SK-N-SH (cell line): ENCODE measurements around the gene CASK. TPM values are rescaled to one million over a fixed set of nuclear protein-coding genes. Genes with fewer than 3 reads are reported as not detected.

Source experiments
- CTCF ChIA-PET: fragments of 300-600, 350-600 bp; formaldehyde crosslinking; extraction: SDS; loops from one replicate; lab custom pipeline; 2021; lab: Yijun Ruan, JAX
- POLR2A ChIA-PET: fragments of 350-600 bp; sonication (Branson Sonifier 250); formaldehyde crosslinking; extraction: SDS; loops from one replicate; lab custom pipeline; 2020; ENCODE audit warnings: antibody characterized with exemption, inconsistent platforms; lab: Yijun Ruan, JAX
- DNase-seq: peaks from one replicate; pipeline ENCODE4 v3.0.0; 2012
- H2AFZ ChIP-seq: fragments of 200-600 bp; sonication (generic); 2 replicates; pipeline ENCODE4 v1.8.1; 2016; ENCODE audit warnings: antibody characterized with exemption, mild to moderate bottlenecking, low read depth
- H3F3A ChIP-seq: fragments of 200-600 bp; sonication (generic); replicated peaks from 2 replicates; pipeline ENCODE3; 2016; ENCODE audit warnings: antibody characterized with exemption, mild to moderate bottlenecking; ENCODE audit not compliant: insufficient read depth
- H3K27ac ChIP-seq, 2 experiments: fragments of 200-500 bp in 1 of 2; fragments of 200-600 bp in 1 of 2; sonication (Bioruptor generic) in 1 of 2; sonication (generic), shearing (Covaris generic) in 1 of 2; 2 replicates each; pipeline versions ENCODE4 v1.5.1 to v1.6.1; 2014 to 2016; ENCODE audit warnings: low read depth in 2 of 2, inconsistent platforms in 1 of 2, low read length in 1 of 2, mild to moderate bottlenecking in 1 of 2, mixed read lengths in 1 of 2
- H3K27me3 ChIP-seq: fragments of 200-600 bp; sonication (generic), shearing (Covaris generic); 2 replicates; pipeline ENCODE4 v1.6.1; 2016; ENCODE audit warnings: mixed run types; ENCODE audit not compliant: insufficient read depth
- H3K36me3 ChIP-seq, 2 experiments: fragments of 200-500 bp in 1 of 2; fragments of 200-600 bp in 1 of 2; sonication (Bioruptor generic) in 1 of 2; sonication (generic) in 1 of 2; replicated peaks in 1 of 2; 2 replicates each; pipeline versions ENCODE3 to v1.5.1; 2014 to 2016; ENCODE audit warnings: low read length in 1 of 2, mild to moderate bottlenecking in 1 of 2; ENCODE audit not compliant: insufficient read depth in 2 of 2, control insufficient read depth in 1 of 2
- H3K4me1 ChIP-seq, 2 experiments: fragments of 200-500 bp in 1 of 2; fragments of 200-600 bp in 1 of 2; sonication (Bioruptor generic) in 1 of 2; sonication (generic), shearing (Covaris generic) in 1 of 2; 2 replicates each; pipeline versions ENCODE4 v1.5.1 to v1.6.1; 2014 to 2016; ENCODE audit warnings: low read depth in 1 of 2, low read length in 1 of 2, mixed run types in 1 of 2; ENCODE audit not compliant: insufficient read depth in 2 of 2, control insufficient read depth in 1 of 2
- H3K4me2 ChIP-seq: fragments of 200-600 bp; sonication (generic), shearing (Covaris generic); 2 replicates; pipeline ENCODE4 v1.6.1; 2017; ENCODE audit warnings: mixed run types
- H3K4me3 ChIP-seq, 2 experiments: fragments of 200-500 bp in 1 of 2; fragments of 200-600 bp in 1 of 2; sonication (Bioruptor generic) in 1 of 2; sonication (generic), shearing (Covaris generic) in 1 of 2; 2 replicates each; pipeline versions ENCODE4 v1.5.1 to v1.8.1; 2014 to 2016; ENCODE audit warnings: low read depth in 2 of 2, inconsistent platforms in 1 of 2, low read length in 1 of 2, mild to moderate bottlenecking in 1 of 2, mixed read lengths in 1 of 2, moderate library complexity in 1 of 2
- H3K79me2 ChIP-seq: fragments of 200-600 bp; sonication (generic); 2 replicates; pipeline ENCODE4 v1.8.1; 2017; ENCODE audit warnings: mild to moderate bottlenecking; ENCODE audit not compliant: insufficient read depth
- H3K9ac ChIP-seq: fragments of 200-600 bp; sonication (generic); 2 replicates; pipeline ENCODE4 v1.6.1; 2017; ENCODE audit warnings: mixed run types
- H3K9me2 ChIP-seq: fragments of 200-600 bp; sonication (generic); 2 replicates; pipeline ENCODE4 v1.6.1; 2017; ENCODE audit warnings: mixed run types
- H3K9me3 ChIP-seq: fragments of 200-600 bp; sonication (generic); 2 replicates; pipeline ENCODE4 v1.6.1; 2017; ENCODE audit warnings: mixed run types, mild to moderate bottlenecking, moderate library complexity
- H4K20me1 ChIP-seq: fragments of 200-600 bp; sonication (generic); 2 replicates; pipeline ENCODE4 v1.6.1; 2017; ENCODE audit warnings: mild to moderate bottlenecking, mixed run types; ENCODE audit not compliant: insufficient read depth
- ELF1 ChIP-seq: IDR thresholded peaks from 2 replicates; pipeline ENCODE4 v1.4.0; 2012
- FOSL2 ChIP-seq: IDR thresholded peaks from 2 replicates; pipeline ENCODE4 v1.4.0; 2012; ENCODE audit warnings: low read depth, mild to moderate bottlenecking, moderate library complexity, borderline replicate concordance
- FOXM1 ChIP-seq: IDR thresholded peaks from 2 replicates; pipeline ENCODE4 v1.4.0; 2012; ENCODE audit warnings: low read depth, mild to moderate bottlenecking
- GATA2 ChIP-seq: sonication (generic); formaldehyde crosslinking; IDR thresholded peaks from 2 replicates; pipeline ENCODE4 v1.5.0; 2020; ENCODE audit warnings: mild to moderate bottlenecking, missing genetic modification reagents
- RAD21 ChIP-seq: IDR thresholded peaks from 2 replicates; pipeline ENCODE4 v1.6.1; 2012; ENCODE audit warnings: mild to moderate bottlenecking, low read length
- RXRA ChIP-seq: IDR thresholded peaks from 2 replicates; pipeline ENCODE4 v1.4.0; 2012; ENCODE audit warnings: low read depth, mild to moderate bottlenecking, borderline replicate concordance
- TCF12 ChIP-seq: IDR thresholded peaks from 2 replicates; pipeline ENCODE4 v1.4.0; 2012
- WGBS: methylation state at CpG from one replicate; pipeline ENCODE4 v1.1.6; 2017; ENCODE audit warnings: low lambda C conversion rate; 5-methylcytosine and 5-hydroxymethylcytosine counted together
- polyA plus RNA-seq, 3 experiments: library from polyadenylated mRNA; depleted of rRNA; stranded (reverse); fragments of >200 nt; gene quantifications; 2 replicates each; pipeline ENCODE4 v1.2.3, GENCODE V29; 2012
- TF ChIP-seq, protein P1 (sequence below): IDR thresholded peaks from 2 replicates; pipeline ENCODE4 v1.6.1; 2012; ENCODE audit warnings: mild to moderate bottlenecking, low read depth, low read length, moderate library complexity
- TF ChIP-seq, protein P2 (sequence below): IDR thresholded peaks from 2 replicates; pipeline ENCODE4 v1.4.0; 2012; ENCODE audit warnings: low read depth
- TF ChIP-seq, protein P3 (sequence below): fragments of 200-600 bp; sonication (generic); IDR thresholded peaks from 2 replicates; pipeline ENCODE4 v1.6.1; 2017; ENCODE audit warnings: antibody characterized with exemption, mild to moderate bottlenecking, moderate library complexity

The CASK gene
- polyA plus RNA-seq, 1 of the 3 experiments (the other 2 are of a cell fraction): 7.0 TPM

DNA sequence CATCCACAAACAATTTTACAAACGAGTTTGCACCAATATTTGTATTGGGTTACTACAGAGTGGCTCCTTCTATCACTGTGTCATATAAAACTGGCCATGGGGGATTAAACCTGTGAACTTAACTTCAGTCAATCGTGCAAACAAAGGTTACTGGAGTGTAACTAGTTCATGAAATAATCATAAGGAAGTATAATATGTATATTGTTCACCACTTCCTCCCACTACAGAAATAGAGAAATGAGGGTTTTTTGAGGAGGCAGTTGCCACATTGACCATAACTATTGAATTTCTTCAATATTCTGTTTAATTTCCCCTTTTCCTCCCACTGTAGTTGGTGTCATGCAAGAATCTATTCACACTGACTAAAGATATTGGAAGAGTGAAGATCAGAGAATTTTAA lies 199.5 kb downstream of the CASK start, which contains the start of gene GPR82 (continued):
- TF ChIP-seq, protein P1, sequence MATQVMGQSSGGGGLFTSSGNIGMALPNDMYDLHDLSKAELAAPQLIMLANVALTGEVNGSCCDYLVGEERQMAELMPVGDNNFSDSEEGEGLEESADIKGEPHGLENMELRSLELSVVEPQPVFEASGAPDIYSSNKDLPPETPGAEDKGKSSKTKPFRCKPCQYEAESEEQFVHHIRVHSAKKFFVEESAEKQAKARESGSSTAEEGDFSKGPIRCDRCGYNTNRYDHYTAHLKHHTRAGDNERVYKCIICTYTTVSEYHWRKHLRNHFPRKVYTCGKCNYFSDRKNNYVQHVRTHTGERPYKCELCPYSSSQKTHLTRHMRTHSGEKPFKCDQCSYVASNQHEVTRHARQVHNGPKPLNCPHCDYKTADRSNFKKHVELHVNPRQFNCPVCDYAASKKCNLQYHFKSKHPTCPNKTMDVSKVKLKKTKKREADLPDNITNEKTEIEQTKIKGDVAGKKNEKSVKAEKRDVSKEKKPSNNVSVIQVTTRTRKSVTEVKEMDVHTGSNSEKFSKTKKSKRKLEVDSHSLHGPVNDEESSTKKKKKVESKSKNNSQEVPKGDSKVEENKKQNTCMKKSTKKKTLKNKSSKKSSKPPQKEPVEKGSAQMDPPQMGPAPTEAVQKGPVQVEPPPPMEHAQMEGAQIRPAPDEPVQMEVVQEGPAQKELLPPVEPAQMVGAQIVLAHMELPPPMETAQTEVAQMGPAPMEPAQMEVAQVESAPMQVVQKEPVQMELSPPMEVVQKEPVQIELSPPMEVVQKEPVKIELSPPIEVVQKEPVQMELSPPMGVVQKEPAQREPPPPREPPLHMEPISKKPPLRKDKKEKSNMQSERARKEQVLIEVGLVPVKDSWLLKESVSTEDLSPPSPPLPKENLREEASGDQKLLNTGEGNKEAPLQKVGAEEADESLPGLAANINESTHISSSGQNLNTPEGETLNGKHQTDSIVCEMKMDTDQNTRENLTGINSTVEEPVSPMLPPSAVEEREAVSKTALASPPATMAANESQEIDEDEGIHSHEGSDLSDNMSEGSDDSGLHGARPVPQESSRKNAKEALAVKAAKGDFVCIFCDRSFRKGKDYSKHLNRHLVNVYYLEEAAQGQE: no peak
- TF ChIP-seq GATA2 (no peak), RXRA (no peak), TCF12 (no peak), FOXM1 (no peak)

DNA sequence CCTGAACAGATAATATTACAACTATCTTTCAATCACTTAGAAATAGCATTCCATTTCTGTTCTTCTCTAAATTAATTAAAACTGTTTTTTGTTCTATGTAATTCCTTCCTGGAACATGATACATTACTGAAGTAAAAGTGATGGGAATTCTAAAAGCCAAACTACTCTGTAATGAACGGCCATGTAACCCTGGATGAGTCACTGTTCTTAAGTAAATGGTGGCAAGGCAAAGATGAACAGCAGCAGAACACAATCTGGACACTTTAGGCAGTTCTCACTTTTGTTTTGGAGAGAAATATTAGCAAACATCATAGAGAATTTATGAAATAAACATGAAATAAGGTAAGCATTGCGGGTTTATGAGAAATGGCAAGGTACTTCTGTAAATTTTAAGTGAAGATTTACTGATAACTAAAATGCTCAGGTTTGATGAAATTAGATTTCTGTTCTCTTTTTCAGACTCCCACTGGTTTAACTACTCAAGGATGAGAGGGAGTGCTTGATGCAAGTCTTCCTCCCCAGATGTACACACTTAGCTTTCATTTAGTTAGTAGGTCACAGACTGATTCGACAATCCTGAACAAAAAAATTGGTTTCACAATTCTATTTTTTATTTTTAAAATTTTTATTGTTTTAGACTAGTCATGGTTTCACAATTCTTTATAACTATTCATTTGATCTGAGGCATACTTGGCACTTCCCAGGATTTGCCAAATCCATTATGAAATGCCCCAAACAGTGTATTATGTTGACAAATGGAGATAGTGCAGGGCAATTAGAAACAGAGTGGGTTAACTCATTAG lies 200.3 kb downstream of the CASK start:
- WGBS: 29% methylated on average over 3 of the region's 3 CpGs
- Histone ChIP-seq H3K9me2 (no peaks in the 10 kb centered on the region), H3K9me3 (no peaks in the 10 kb centered on the region), H3K9ac (no peak overlapping the region), H3K79me2 (no peaks in the 10 kb centered on the region), H3K27ac (no peak overlapping the region), H3K4me1 (no peaks in the 10 kb centered on the region), H4K20me1 (no peaks in the 10 kb centered on the region), H3F3A (no peaks in the 10 kb centered on the region), H3K36me3 (no peaks in the 10 kb centered on the region), H3K4me3 (no peak overlapping the region), H2AFZ (no peak overlapping the region), H3K4me2 (no peak overlapping the region), H3K27me3 (no peaks in the 10 kb centered on the region)
- DNase-seq: no peak
- TF ChIP-seq FOSL2: 0 out of 2 replicates have a peak, but pooled peaks have one; percentile 6
- no peak for TF ChIP-seq FOXM1
- TF ChIP-seq RXRA: no peak
- TF ChIP-seq, protein P2, sequence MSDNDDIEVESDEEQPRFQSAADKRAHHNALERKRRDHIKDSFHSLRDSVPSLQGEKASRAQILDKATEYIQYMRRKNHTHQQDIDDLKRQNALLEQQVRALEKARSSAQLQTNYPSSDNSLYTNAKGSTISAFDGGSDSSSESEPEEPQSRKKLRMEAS: no peak
- ChIA-PET CTCF (no interaction called here), POLR2A (no interaction called here)

DNA sequence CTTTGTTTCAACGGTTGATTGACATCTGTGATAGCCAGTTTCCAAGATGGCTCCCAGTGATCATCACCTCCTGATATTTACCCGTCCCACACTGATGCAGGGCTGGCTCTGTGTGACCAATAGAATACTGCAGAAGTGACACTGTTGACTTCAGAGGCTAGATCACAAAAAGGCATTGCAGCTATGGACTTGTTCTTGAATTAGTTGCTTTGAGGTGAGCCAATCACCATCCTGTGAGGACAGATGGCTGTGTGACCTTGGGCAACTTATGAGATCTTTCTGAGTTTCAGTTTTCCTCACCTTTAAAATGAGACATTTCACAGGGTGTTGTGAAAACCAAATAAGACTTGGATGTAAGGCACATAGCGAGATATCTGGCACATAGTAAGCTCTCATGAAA lies 201.1 kb downstream of the CASK start:
- Histone ChIP-seq H3K4me1 (no peaks in the 10 kb centered on the region), H3K27me3 (no peaks in the 10 kb centered on the region), H4K20me1 (no peaks in the 10 kb centered on the region), H3K4me2 (no peak overlapping the region), H3K9me2 (no peaks in the 10 kb centered on the region), H3K27ac (no peak overlapping the region), H3K4me3 (no peak overlapping the region), H2AFZ (no peak overlapping the region), H3K79me2 (no peaks in the 10 kb centered on the region), H3F3A (no peaks in the 10 kb centered on the region), H3K36me3 (no peaks in the 10 kb centered on the region), H3K9ac (no peak overlapping the region), H3K9me3 (no peaks in the 10 kb centered on the region)
- 40% methylated on average over 3 of the region's 3 CpGs for WGBS
- TF ChIP-seq RAD21 (no peak), ELF1 (no peak)
- TF ChIP-seq, protein P3, sequence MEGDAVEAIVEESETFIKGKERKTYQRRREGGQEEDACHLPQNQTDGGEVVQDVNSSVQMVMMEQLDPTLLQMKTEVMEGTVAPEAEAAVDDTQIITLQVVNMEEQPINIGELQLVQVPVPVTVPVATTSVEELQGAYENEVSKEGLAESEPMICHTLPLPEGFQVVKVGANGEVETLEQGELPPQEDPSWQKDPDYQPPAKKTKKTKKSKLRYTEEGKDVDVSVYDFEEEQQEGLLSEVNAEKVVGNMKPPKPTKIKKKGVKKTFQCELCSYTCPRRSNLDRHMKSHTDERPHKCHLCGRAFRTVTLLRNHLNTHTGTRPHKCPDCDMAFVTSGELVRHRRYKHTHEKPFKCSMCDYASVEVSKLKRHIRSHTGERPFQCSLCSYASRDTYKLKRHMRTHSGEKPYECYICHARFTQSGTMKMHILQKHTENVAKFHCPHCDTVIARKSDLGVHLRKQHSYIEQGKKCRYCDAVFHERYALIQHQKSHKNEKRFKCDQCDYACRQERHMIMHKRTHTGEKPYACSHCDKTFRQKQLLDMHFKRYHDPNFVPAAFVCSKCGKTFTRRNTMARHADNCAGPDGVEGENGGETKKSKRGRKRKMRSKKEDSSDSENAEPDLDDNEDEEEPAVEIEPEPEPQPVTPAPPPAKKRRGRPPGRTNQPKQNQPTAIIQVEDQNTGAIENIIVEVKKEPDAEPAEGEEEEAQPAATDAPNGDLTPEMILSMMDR: no peak
- ChIA-PET CTCF (no interaction called here), POLR2A (no interaction called here)
- no peak for DNase-seq
